ENCODE measurements around the gene ZNF555. TPM values are rescaled to one million over a fixed set of nuclear protein-coding genes. Genes with fewer than 3 reads are reported as not detected.

ZNF555 gene
- total RNA-seq, 2 donors from 2014 or later: 5.0 to 6.9 TPM

GRCh38 chr19:2798733-2799132 lies 42.5 kb upstream of the ZNF555 start:
- 87% methylated on average over 7 of the region's 7 CpGs for WGBS
- Histone ChIP-seq H3K27me3 (replicated peaks; ENCODE audit: insufficient read depth) (no peaks in the 10 kb centered on the region), H3K9me3 (no peaks in the 10 kb centered on the region), H3K27ac (no peak overlapping the region), H3K4me1 (replicated peaks) (no peaks in the 10 kb centered on the region), H3K36me3 (no peaks in the 10 kb centered on the region), H3K4me3 (no peak overlapping the region)
- DNase-seq (ENCODE audit: low spot score): no peak
- intact Hi-C loops (cut with DNase I): no loop called here
- TF ChIP-seq POLR2A (IDR thresholded peaks at IDR 0.05) (no peak), CTCF (IDR thresholded peaks at IDR 0.05) (no peak), POLR2AphosphoS5 (IDR thresholded peaks at IDR 0.05) (no peak)

GRCh38 chr19:2799273-2800020 lies 41.8 kb upstream of the ZNF555 start:
- DNase-seq (ENCODE audit: low spot score): no peak
- H3K9me3 ChIP-seq: no peaks in the 10 kb centered on the region
- no peak overlapping the region for H3K4me3 ChIP-seq
- no peak for TF ChIP-seq POLR2A (IDR thresholded peaks at IDR 0.05)
- no peak for TF ChIP-seq POLR2AphosphoS5 (IDR thresholded peaks at IDR 0.05)
- TF ChIP-seq CTCF (IDR thresholded peaks at IDR 0.05): no peak
- intact Hi-C loops (cut with DNase I): no loop called here
- H3K36me3 ChIP-seq: no peaks in the 10 kb centered on the region
- H3K4me1 ChIP-seq (replicated peaks): no peaks in the 10 kb centered on the region
- H3K27ac ChIP-seq: no peak overlapping the region
- no peaks in the 10 kb centered on the region for H3K27me3 ChIP-seq (replicated peaks; ENCODE audit: insufficient read depth)
- 94% methylated on average over 41 of the region's 41 CpGs for WGBS

- no peak for DNase-seq (ENCODE audit: low spot score)
- intact Hi-C loops (cut with DNase I): no loop called here
- Histone ChIP-seq H3K4me3 (no peak overlapping the region), H3K36me3 (no peaks in the 10 kb centered on the region), H3K27me3 (replicated peaks; ENCODE audit: insufficient read depth) (no peaks in the 10 kb centered on the region), H3K4me1 (replicated peaks) (no peaks in the 10 kb centered on the region), H3K27ac (no peak overlapping the region), H3K9me3 (no peaks in the 10 kb centered on the region)
- 80% methylated on average over 12 of the region's 22 CpGs for WGBS
- TF ChIP-seq CTCF (IDR thresholded peaks at IDR 0.05) (no peak), POLR2A (IDR thresholded peaks at IDR 0.05) (no peak), POLR2AphosphoS5 (IDR thresholded peaks at IDR 0.05) (no peak)
Observed at GRCh38 chr19:2800506-2800905, 40.8 kb upstream of the ZNF555 start.

GRCh38 chr19:2802826-2803225 lies 38.4 kb upstream of the ZNF555 start:
- H3K27me3 ChIP-seq (replicated peaks; ENCODE audit: insufficient read depth): no peaks in the 10 kb centered on the region
- H3K9me3 ChIP-seq: no peaks in the 10 kb centered on the region
- DNase-seq (ENCODE audit: low spot score): no peak
- TF ChIP-seq CTCF (IDR thresholded peaks at IDR 0.05) (no peak), POLR2AphosphoS5 (IDR thresholded peaks at IDR 0.05) (no peak), POLR2A (IDR thresholded peaks at IDR 0.05) (no peak)
- H3K4me1 ChIP-seq (replicated peaks): no peaks in the 10 kb centered on the region
- intact Hi-C loops (cut with DNase I): no loop called here
- H3K27ac ChIP-seq: no peak overlapping the region
- H3K4me3 ChIP-seq: no peak overlapping the region
- H3K36me3 ChIP-seq: peaks cover 0 to 8% of the 10 kb centered on the region in 2 donors
- WGBS: 96% methylated on average over 17 of the region's 17 CpGs

Data from prostate gland (tissue), 2 donors.